ENCODE measurements around the gene TOP1.

GRCh38 chr20:41064377-41064776, 35.8 kb downstream of the TOP1 start:
- TF ChIP-seq POLR2A (IDR thresholded peaks at IDR 0.05; ENCODE audit: low read length): no peak
- no peak for TF ChIP-seq GATA1 (IDR thresholded peaks at IDR 0.05; ENCODE audit: low read depth, low read length)
